Measurements from ENCODE around the gene BCAS1.

GRCh38 chr20:54023406-54023805, 47.0 kb downstream of the BCAS1 start:
- TF ChIP-seq ELF1 (IDR thresholded peaks at IDR 0.05) (no peak), CTCF (IDR thresholded peaks at IDR 0.05) (no peak), SMC3 (IDR thresholded peaks at IDR 0.05; ENCODE audit: low read depth, low read length) (no peak), EP300 (IDR thresholded peaks at IDR 0.05; ENCODE audit: borderline replicate concordance in 1 of 2, low read depth in 1 of 2, low read length in 1 of 2) (no peak), SIN3A (IDR thresholded peaks at IDR 0.05; ENCODE audit: borderline replicate concordance, low read depth, low read length) (no peak), TAF1 (IDR thresholded peaks at IDR 0.05; ENCODE audit: borderline replicate concordance, low read depth, low read length) (no peak), EZH2phosphoT487 (IDR thresholded peaks at IDR 0.05; ENCODE audit: borderline replicate concordance, low read depth) (no peak), POLR2AphosphoS5 (IDR thresholded peaks at IDR 0.05; ENCODE audit: low read depth, low read length) (no peak)
- TF ChIP-seq, protein P1, sequence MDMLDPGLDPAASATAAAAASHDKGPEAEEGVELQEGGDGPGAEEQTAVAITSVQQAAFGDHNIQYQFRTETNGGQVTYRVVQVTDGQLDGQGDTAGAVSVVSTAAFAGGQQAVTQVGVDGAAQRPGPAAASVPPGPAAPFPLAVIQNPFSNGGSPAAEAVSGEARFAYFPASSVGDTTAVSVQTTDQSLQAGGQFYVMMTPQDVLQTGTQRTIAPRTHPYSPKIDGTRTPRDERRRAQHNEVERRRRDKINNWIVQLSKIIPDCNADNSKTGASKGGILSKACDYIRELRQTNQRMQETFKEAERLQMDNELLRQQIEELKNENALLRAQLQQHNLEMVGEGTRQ (IDR thresholded peaks at IDR 0.05; ENCODE audit: borderline replicate concordance, low read depth, low read length), result no peak

All from SK-N-SH (cell line).